HL-60 (cell line): ENCODE results near the gene SMG6.

Experiments
- DNase-seq, 2 experiments: peaks; one replicate each; pipeline ENCODE4 v3.0.0-alpha.2; 2010 to 2020; ENCODE audit warnings: low read depth in 1 of 2, low spot score in 1 of 2
- H3K27ac ChIP-seq: fragments of 250-450 bp; sonication (Bioruptor Pico); replicated peaks from 2 replicates; pipeline ENCODE4 v1.5.1; 2020; ENCODE audit warnings: mild to moderate bottlenecking, moderate library complexity
- H3K27me3 ChIP-seq: fragments of 250-450 bp; sonication (Bioruptor Pico); 2 replicates; pipeline ENCODE4 v1.5.1; 2021; ENCODE audit warnings: mild to moderate bottlenecking, moderate library complexity; ENCODE audit not compliant: insufficient read depth, poor library complexity, severe bottlenecking
- H3K4me3 ChIP-seq: replicated peaks from 2 replicates; pipeline ENCODE4 v1.5.1; 2011; ENCODE audit warnings: mild to moderate bottlenecking, control low read depth, low read length; ENCODE audit not compliant: insufficient read depth
- GABPA ChIP-seq: IDR thresholded peaks from 2 replicates; pipeline ENCODE4 v1.6.1; 2012; ENCODE audit warnings: low read depth
- POLR2AphosphoS5 ChIP-seq: IDR thresholded peaks from 2 replicates; pipeline ENCODE4 v1.6.1; 2012; ENCODE audit warnings: low read depth
- SPI1 ChIP-seq: IDR thresholded peaks from 2 replicates; pipeline ENCODE4 v1.6.1; 2012; ENCODE audit warnings: low read depth, mild to moderate bottlenecking, borderline replicate concordance
- TF ChIP-seq, protein P1 (sequence below): IDR thresholded peaks from one replicate; pipeline ENCODE4 v1.5.1; 2011; ENCODE audit warnings: low read length, control low read depth, inconsistent platforms; ENCODE audit not compliant: insufficient read depth
- TF ChIP-seq, protein P2 (sequence below): IDR thresholded peaks from 2 replicates; pipeline ENCODE4 v1.6.1; 2012; ENCODE audit warnings: low read depth; ENCODE audit not compliant: insufficient replicate concordance

SMG6 gene

DNA sequence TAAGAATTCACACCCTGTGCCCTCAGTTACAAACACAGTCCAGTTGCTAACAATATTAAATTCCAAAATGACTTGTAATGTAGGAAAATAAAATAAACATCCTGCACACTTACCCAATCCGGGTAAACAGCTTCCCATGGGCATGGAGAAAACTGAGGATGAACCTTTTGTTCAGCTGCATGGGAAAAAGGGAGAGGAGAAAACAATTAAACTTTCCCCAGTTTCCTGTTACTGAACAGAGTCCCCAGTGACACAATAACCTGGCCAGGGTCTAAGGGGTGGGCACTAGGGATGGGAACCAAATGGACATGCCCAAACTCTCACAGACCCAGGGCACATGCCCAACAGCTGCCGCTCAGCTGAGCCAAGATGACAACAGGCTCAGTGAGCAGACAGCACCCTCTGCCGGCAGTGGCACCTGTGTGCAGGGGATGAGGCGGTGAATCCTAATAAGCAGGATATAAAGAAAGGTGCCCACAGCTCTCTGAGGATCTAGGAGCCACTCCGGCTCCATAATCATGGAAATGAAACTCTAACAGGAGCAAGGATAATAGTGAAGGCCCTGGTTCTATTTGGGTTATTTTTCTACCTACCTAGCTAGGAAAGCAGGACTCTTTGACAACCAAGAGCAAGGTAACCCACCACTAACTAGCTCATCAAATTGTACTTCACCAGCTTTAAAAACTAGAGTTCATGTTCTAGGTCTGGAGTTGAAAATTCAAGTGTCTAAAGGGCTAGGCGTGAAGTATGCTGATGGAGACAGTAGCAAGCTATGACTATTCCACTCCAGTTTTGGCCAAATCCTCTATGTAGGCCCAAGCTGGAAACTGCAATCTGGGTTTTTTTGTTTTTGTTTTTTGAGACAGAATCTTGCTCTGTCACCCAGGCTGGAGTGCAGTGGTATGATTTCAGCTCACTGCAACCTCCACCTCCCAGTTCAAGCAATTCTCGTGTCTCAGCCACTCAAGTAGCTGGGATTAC lies 58.8 kb downstream of the SMG6 start:
- H3K4me3 ChIP-seq, result no peak overlapping the region
- DNase-seq, result peak; percentile 15 to 65
- no peak for TF ChIP-seq GABPA
- TF ChIP-seq, protein P1, sequence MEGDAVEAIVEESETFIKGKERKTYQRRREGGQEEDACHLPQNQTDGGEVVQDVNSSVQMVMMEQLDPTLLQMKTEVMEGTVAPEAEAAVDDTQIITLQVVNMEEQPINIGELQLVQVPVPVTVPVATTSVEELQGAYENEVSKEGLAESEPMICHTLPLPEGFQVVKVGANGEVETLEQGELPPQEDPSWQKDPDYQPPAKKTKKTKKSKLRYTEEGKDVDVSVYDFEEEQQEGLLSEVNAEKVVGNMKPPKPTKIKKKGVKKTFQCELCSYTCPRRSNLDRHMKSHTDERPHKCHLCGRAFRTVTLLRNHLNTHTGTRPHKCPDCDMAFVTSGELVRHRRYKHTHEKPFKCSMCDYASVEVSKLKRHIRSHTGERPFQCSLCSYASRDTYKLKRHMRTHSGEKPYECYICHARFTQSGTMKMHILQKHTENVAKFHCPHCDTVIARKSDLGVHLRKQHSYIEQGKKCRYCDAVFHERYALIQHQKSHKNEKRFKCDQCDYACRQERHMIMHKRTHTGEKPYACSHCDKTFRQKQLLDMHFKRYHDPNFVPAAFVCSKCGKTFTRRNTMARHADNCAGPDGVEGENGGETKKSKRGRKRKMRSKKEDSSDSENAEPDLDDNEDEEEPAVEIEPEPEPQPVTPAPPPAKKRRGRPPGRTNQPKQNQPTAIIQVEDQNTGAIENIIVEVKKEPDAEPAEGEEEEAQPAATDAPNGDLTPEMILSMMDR, result peak; percentile 74
- no peak overlapping the region for H3K27ac ChIP-seq
- H3K27me3 ChIP-seq, result no peaks in the 10 kb centered on the region

DNA sequence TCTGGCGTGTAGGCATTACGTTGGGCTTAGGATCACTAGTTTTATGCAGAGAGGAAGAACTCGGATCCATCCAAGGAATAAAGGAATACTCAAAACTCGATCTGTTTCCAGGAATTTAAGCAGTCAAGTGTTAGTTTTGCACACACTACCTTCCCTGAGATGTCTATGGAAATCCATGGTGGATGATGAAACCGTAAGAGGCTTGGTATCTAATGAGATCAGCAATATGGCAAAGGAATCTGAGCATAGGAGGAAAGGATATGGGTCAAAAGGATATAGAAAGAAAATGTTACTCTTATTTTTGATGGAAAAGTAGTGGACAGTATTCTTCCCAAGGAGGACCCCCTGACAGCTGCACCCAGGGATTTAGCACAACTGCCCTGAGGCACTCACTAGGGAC lies 59.6 kb downstream of the SMG6 start:
- no peaks in the 10 kb centered on the region for H3K27me3 ChIP-seq
- no peak overlapping the region for H3K4me3 ChIP-seq

DNA sequence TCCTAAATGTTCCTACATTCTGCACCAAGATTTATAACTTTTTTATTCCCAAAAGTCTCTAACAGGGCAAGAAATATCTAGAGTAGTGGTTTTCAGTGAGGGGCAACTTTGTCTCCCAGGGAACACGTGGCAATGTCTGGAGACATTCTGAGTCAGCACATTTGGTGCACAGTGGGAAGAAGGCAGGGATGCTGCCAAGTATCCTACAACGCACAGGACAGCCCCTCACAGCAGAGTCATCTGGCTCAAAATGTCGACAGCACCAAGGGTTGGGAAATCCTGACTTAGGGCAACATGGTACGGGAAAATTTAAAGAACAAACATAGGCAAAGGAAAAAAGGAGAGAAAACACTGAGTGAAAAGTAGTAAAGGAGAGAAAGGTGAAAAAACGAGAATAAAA lies 61.8 kb downstream of the SMG6 start:
- no peak for DNase-seq
- Histone ChIP-seq H3K27me3 (no peaks in the 10 kb centered on the region), H3K27ac (no peak overlapping the region), H3K4me3 (no peak overlapping the region)
- TF ChIP-seq SPI1 (no peak), POLR2AphosphoS5 (no peak), GABPA (no peak)
- TF ChIP-seq, protein P2, sequence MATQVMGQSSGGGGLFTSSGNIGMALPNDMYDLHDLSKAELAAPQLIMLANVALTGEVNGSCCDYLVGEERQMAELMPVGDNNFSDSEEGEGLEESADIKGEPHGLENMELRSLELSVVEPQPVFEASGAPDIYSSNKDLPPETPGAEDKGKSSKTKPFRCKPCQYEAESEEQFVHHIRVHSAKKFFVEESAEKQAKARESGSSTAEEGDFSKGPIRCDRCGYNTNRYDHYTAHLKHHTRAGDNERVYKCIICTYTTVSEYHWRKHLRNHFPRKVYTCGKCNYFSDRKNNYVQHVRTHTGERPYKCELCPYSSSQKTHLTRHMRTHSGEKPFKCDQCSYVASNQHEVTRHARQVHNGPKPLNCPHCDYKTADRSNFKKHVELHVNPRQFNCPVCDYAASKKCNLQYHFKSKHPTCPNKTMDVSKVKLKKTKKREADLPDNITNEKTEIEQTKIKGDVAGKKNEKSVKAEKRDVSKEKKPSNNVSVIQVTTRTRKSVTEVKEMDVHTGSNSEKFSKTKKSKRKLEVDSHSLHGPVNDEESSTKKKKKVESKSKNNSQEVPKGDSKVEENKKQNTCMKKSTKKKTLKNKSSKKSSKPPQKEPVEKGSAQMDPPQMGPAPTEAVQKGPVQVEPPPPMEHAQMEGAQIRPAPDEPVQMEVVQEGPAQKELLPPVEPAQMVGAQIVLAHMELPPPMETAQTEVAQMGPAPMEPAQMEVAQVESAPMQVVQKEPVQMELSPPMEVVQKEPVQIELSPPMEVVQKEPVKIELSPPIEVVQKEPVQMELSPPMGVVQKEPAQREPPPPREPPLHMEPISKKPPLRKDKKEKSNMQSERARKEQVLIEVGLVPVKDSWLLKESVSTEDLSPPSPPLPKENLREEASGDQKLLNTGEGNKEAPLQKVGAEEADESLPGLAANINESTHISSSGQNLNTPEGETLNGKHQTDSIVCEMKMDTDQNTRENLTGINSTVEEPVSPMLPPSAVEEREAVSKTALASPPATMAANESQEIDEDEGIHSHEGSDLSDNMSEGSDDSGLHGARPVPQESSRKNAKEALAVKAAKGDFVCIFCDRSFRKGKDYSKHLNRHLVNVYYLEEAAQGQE, result no peak
- TF ChIP-seq, protein P1, result no peak

More for the DNA sequence above, 59.6 kb downstream of the SMG6 start:
- H3K27ac ChIP-seq, result no peak overlapping the region
- no peak for TF ChIP-seq SPI1
- no peak for TF ChIP-seq POLR2AphosphoS5
- TF ChIP-seq, protein P2, result no peak
- TF ChIP-seq, protein P1, result no peak
- no peak for DNase-seq
